SU-DHL-6 (cell line): ENCODE measurements around the gene SMURF1.

Experiments used
- H2AFZ ChIP-seq: fragments of 200-600 bp; sonication (generic); 2 replicates; pipeline ENCODE4 v1.6.1; 2014; ENCODE audit warnings: low read depth, mild to moderate bottlenecking, moderate library complexity, mixed read lengths, antibody characterized with exemption, low read length; ENCODE audit not compliant: severe bottlenecking
- H3F3A ChIP-seq: fragments of 200-600 bp; shearing (Covaris generic); 2 replicates; pipeline ENCODE4 v1.6.0; 2016; ENCODE audit warnings: antibody characterized with exemption, mild to moderate bottlenecking; ENCODE audit not compliant: insufficient read depth
- H3K27ac ChIP-seq: fragments of 200-600 bp; sonication (generic); 2 replicates; pipeline ENCODE4 v1.5.1; 2016; ENCODE audit warnings: low read depth, mild to moderate bottlenecking, low read length, moderate library complexity, mixed read lengths
- H3K27me3 ChIP-seq: fragments of 200-600 bp; sonication (generic), shearing (Covaris generic); 2 replicates; pipeline ENCODE4 v1.6.0; 2014; ENCODE audit warnings: mild to moderate bottlenecking, low read length
- H3K36me3 ChIP-seq: fragments of 200-600 bp; sonication (generic); 2 replicates; pipeline ENCODE4 v1.6.1; 2014; ENCODE audit warnings: mild to moderate bottlenecking, low read length, mixed read lengths
- H3K4me2 ChIP-seq: fragments of 300-600, 200-600 bp; shearing (Covaris generic), sonication (generic); 2 replicates; pipeline ENCODE4 v1.6.0; 2014; ENCODE audit warnings: low read length, low read depth, mild to moderate bottlenecking; ENCODE audit not compliant: poor library complexity, severe bottlenecking
- H3K4me3 ChIP-seq: fragments of 200-600 bp; sonication (generic); 2 replicates; pipeline ENCODE4 v1.5.1; 2014; ENCODE audit warnings: antibody characterized with exemption, low read length, mild to moderate bottlenecking, mixed read lengths; ENCODE audit not compliant: insufficient read depth, poor library complexity, severe bottlenecking
- H3K79me2 ChIP-seq: fragments of 200-600 bp; sonication (generic); 2 replicates; pipeline ENCODE4 v1.6.1; 2014; ENCODE audit warnings: mild to moderate bottlenecking, low read length, moderate library complexity; ENCODE audit not compliant: insufficient read depth
- H3K9ac ChIP-seq: fragments of 200-600 bp; sonication (generic); 2 replicates; pipeline ENCODE4 v1.7.0; 2014; ENCODE audit warnings: mild to moderate bottlenecking, low read length
- H3K9me2 ChIP-seq: fragments of 200-600 bp; sonication (generic); replicated peaks from 2 replicates; pipeline ENCODE4 v1.6.1; 2014; ENCODE audit warnings: low read length; ENCODE audit not compliant: insufficient read depth
- H3K9me3 ChIP-seq: fragments of 200-600 bp; sonication (generic); 2 replicates; pipeline ENCODE4 v1.6.1; 2014; ENCODE audit warnings: low read length, mixed read lengths; ENCODE audit not compliant: insufficient read depth
- H4K20me1 ChIP-seq: fragments of 200-600 bp; sonication (generic); 2 replicates; pipeline ENCODE4 v1.6.1; 2014; ENCODE audit warnings: low read depth, mild to moderate bottlenecking, antibody characterized with exemption, low read length, moderate library complexity, mixed read lengths
- EZH2phosphoT487 ChIP-seq: fragments of 200-600 bp; sonication (generic), shearing (Covaris generic); conservative IDR thresholded peaks from 2 replicates; pipeline ENCODE4 v1.6.1; 2018; ENCODE audit warnings: mild to moderate bottlenecking, antibody characterized with exemption, low read length, moderate library complexity, mixed read lengths
- TF ChIP-seq, protein P1 (sequence below): fragments of 200-600 bp; sonication (generic); IDR thresholded peaks from one replicate; pipeline ENCODE4 v1.5.1; 2017; ENCODE audit warnings: antibody characterized with exemption, mild to moderate bottlenecking, low read length, moderate library complexity; ENCODE audit not compliant: insufficient read depth, poor library complexity, severe bottlenecking

Gene SMURF1

DNA sequence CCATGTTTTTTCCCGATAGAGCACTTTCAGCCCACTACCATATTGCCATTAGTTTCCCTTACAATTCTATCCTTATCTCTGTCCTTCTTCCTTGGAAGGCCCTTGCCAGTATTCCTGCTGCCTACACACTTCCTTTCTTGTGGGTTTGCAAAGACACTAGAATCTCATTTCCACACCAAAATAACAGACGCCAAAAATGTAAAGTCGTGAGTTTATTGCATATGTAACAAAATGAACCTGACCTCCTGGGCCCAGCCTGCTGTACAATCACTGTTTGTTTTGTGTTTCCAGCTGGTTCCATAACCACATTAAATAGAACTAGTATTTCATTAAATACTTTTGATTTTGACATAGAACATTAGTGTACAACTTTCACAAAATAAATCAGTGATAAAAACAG, 116.7 kb downstream of the SMURF1 start:
- no peak overlapping the region for H3K4me3 ChIP-seq
- TF ChIP-seq EZH2phosphoT487: no peak
- TF ChIP-seq, protein P1, sequence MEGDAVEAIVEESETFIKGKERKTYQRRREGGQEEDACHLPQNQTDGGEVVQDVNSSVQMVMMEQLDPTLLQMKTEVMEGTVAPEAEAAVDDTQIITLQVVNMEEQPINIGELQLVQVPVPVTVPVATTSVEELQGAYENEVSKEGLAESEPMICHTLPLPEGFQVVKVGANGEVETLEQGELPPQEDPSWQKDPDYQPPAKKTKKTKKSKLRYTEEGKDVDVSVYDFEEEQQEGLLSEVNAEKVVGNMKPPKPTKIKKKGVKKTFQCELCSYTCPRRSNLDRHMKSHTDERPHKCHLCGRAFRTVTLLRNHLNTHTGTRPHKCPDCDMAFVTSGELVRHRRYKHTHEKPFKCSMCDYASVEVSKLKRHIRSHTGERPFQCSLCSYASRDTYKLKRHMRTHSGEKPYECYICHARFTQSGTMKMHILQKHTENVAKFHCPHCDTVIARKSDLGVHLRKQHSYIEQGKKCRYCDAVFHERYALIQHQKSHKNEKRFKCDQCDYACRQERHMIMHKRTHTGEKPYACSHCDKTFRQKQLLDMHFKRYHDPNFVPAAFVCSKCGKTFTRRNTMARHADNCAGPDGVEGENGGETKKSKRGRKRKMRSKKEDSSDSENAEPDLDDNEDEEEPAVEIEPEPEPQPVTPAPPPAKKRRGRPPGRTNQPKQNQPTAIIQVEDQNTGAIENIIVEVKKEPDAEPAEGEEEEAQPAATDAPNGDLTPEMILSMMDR: no peak
- H3K79me2 ChIP-seq: no peaks in the 10 kb centered on the region
- H2AFZ ChIP-seq: no peak overlapping the region
- no peak overlapping the region for H3K27ac ChIP-seq
- H3K9ac ChIP-seq: no peak overlapping the region
- no peaks in the 10 kb centered on the region for H3K9me3 ChIP-seq
- H3K27me3 ChIP-seq: no peaks in the 10 kb centered on the region
- H3K36me3 ChIP-seq: peaks cover 9% of the 10 kb centered on the region; the same call in 1 of the 2 replicates
- peaks cover 4% of the 10 kb centered on the region; the same call in 1 of the 2 replicates for H4K20me1 ChIP-seq
- H3K9me2 ChIP-seq: no peaks in the 10 kb centered on the region
- no peak overlapping the region for H3K4me2 ChIP-seq
- peaks cover 5% of the 10 kb centered on the region; the same call in 1 of the 2 replicates for H3F3A ChIP-seq

DNA sequence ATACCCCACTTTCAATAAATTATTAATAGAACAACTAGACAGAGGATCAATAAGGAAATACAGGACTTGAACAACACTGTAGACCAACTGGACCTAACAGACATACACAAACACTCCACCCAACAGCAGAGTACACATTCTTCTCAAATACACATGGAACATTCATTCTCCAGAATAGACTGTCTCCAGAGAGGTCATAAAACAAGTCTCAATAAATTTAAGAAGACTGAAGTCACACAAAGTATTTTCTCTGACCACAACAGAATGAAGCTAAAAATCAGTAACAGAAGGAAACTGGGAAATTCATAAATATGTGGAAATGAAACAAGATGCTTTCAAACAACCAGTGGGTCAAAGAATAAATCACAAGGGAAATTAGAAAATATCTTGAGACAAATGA, 119.8 kb downstream of the SMURF1 start:
- Histone ChIP-seq H3K9me2 (no peaks in the 10 kb centered on the region), H3K4me2 (no peak overlapping the region), H4K20me1 (peaks cover 11% of the 10 kb centered on the region; the same call in 1 of the 2 replicates), H3K27me3 (no peaks in the 10 kb centered on the region), H3F3A (peaks cover 13% of the 10 kb centered on the region; the same call in 1 of the 2 replicates), H3K9me3 (no peaks in the 10 kb centered on the region), H2AFZ (no peak overlapping the region), H3K79me2 (no peaks in the 10 kb centered on the region), H3K36me3 (peaks cover 9% of the 10 kb centered on the region; the same call in 1 of the 2 replicates), H3K4me3 (no peak overlapping the region), H3K9ac (no peak overlapping the region), H3K27ac (no peak overlapping the region)
- TF ChIP-seq EZH2phosphoT487: no peak
- TF ChIP-seq, protein P1: no peak

DNA sequence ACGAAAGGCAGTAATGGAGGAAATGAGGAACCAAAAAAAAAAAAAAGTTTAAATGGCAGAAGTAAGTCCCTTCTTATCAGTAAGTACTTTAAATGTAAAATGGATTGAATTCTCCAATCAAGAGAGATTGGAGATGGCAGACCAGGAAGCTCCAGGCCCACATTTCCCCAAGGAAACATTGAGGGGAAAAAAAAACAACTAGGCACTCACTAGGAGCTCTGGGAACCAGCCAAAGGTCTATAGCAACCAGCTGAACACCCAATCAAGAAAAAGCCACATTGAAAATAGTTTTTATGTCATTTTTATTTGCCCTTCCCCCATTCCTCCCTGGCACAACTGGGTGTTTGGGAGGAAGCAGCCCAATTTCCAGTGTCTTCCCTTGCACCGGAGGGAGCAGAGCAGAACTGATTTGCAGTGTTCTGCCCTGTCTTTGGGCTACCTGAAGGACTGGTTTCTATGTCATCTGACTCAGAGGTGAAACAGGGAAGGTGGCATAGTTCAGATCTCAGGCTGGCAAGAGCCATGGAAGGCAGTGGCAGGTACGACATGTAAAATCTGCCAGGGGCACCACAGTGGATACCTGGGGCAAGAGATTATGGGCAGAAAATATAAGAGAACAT, 121.9 kb downstream of the SMURF1 start:
- Histone ChIP-seq H3K36me3 (peaks cover 9% of the 10 kb centered on the region; the same call in 1 of the 2 replicates), H3K27ac (no peak overlapping the region)

More for the DNA sequence above, 121.9 kb downstream of the SMURF1 start:
- Histone ChIP-seq H3K4me2 (no peak overlapping the region), H4K20me1 (peaks cover 11% of the 10 kb centered on the region; the same call in 1 of the 2 replicates), H3K79me2 (no peaks in the 10 kb centered on the region), H3K9ac (no peak overlapping the region), H3K4me3 (no peak overlapping the region), H3K9me3 (no peaks in the 10 kb centered on the region), H3F3A (peaks cover 13% of the 10 kb centered on the region; the same call in 1 of the 2 replicates), H3K27me3 (no peaks in the 10 kb centered on the region), H2AFZ (no peak overlapping the region), H3K9me2 (no peaks in the 10 kb centered on the region)
- TF ChIP-seq, protein P1: no peak
- no peak for TF ChIP-seq EZH2phosphoT487
